HG02642 (cell line): Measurements from ENCODE around the gene TSPEAR.
"Not testable (repeated sequence)": the region's sequence is repeated elsewhere in the genome, so short reads cannot be mapped to it uniquely, and the experiment has no call there.

ENCODE experiments used
- ATAC-seq: cut with Tn5 transposase; IDR thresholded peaks from one replicate; pipeline ENCODE4 v1.9.1; 2021; ENCODE audit warnings: mild to moderate bottlenecking; ENCODE audit not compliant: unreplicated experiment, poor library complexity

The TSPEAR gene

DNA sequence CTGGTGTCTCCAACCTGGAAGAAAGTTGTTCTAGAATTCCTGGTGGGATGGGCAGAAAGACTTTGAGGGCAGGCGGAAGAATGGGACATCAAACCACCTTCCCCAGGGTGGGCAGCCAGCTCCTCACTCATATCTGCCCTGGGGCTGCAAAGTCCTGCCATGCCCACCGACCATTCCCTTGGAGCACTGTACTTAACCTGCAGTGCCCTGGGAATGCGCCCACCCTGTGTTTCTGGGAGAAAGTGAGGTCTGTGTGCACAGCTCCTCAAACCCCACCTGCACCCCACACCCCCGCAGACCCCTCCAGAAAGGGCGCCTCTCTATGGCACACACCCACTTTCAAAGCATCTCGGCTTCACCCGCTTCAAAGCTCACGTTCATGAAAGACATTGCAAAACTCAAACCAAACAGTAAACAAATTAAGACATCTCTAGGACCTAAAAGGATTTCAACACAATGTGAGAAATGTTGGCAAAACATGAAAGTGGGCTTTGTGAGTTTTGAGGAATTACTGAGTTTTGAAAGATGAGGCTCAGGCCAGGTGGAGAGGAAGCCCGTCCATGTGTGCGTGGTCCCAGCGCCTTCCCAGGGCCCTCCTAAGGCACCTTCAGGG is 196.5 kb downstream of the TSPEAR start:
- no peak for ATAC-seq

GRCh38 chr21:44514218-44514520 is 197.2 kb downstream of the TSPEAR start:
- ATAC-seq = no peak

- no peak for ATAC-seq
These were observed 197.8 kb downstream of the TSPEAR start for GRCh38 chr21:44513389-44514217.

- no peak for ATAC-seq
These were observed 198.6 kb downstream of the TSPEAR start for GRCh38 chr21:44512496-44513388.

DNA sequence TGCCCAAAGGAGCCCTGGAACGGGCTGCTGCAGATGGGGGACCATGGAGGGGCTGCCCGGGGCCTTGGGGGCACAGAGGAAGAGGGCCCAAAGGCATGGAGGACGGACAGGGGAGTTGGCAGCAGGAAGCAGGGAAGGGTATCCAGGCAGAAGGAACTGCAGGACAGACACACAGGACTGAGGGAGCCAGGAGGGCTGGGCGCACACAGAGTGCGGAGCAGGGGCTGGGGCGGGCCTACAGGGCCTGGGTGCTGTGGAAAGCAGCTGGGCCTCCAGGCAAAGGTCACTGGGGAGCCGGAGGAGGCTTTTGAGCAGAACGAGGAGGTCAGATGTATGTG is 199.5 kb downstream of the TSPEAR start:
- ATAC-seq = no peak

DNA sequence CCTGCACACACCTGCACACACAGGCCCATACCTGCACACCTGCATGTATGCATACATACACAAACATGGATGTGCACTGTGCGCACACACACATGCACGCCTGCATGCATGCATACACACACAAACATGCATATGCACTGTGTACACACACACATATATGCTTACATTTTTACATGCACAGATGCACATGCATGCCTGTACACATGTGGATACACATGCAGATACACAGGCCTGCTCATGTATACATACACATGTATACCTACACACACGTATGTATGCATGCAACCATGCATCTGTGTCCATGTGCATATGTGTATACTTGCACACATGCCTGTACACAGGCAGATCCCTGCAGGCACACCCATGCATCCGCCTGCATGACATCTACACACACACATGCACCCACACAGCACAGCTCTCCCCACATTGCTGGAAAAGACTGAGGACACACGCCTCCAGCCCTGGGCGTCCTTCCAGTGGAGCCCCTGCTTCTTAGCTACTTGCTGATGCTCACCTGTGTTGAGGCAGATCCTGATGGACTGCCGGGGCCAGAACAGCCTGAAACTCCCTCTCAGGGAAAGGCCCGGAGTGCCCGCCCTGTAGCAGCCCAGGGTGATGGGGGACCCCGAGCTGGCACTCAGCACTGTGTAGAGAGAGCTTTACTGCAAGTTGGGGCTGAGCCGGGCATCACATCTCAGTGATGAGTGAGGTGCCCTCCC is 200.0 kb downstream of the TSPEAR start:
- no peak for ATAC-seq

DNA sequence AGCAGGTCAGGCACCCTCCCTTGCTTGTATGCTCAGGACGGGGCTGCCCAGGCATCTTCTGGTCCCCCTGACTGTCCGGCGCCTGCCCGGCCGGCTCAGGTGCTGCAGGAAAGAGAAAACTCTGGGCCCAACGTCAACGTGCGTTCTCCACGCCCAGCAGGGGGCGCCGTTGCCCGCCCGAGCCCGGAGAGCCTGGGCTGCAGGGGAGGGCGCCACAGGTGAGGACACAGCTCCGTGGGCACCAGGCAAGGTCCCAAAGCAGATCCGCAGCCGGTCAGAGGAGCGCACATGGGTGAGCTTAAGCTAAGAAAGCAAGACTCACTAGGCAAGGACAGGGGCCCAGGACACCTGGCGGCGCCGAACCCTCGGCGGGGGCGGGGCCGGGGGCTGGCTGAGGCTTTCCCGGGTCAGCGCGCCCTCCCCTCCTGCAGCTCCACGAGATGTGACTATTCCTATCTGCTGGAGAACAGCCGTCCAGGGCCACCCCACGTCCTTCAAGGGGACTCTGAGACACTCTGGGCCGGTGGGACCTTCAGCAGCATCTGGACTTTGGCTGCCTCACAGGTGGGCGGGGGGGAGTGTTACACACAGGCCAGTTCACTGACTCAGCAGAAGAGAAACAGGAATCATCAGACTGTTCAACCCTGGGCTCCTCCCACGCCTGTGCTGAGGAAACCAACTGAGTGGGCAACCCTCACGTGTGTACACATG is 200.7 kb downstream of the TSPEAR start:
- no peak for ATAC-seq

DNA sequence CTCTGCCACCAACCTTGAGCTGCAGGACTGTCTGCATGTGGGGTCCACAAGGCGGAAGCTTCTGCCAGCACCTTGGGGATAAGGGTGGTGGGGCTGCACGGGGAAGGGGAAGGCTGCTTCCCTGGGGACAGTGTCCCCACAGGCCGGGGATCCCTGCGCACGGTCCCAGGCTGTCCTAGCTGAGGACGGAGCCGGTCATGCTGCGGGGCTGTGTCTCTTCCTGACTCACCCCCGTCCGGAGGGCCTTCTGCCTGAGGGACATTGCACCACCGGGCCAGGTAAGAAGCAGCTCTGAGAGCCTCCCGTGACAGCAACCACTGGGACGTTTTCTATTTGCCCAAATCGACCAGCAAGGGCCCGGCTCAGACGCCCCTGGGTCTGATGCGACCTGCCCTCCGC is 201.3 kb downstream of the TSPEAR start:
- ATAC-seq = no peak

- no peak for ATAC-seq
These were observed 201.8 kb downstream of the TSPEAR start for GRCh38 chr21:44509539-44509938.

DNA sequence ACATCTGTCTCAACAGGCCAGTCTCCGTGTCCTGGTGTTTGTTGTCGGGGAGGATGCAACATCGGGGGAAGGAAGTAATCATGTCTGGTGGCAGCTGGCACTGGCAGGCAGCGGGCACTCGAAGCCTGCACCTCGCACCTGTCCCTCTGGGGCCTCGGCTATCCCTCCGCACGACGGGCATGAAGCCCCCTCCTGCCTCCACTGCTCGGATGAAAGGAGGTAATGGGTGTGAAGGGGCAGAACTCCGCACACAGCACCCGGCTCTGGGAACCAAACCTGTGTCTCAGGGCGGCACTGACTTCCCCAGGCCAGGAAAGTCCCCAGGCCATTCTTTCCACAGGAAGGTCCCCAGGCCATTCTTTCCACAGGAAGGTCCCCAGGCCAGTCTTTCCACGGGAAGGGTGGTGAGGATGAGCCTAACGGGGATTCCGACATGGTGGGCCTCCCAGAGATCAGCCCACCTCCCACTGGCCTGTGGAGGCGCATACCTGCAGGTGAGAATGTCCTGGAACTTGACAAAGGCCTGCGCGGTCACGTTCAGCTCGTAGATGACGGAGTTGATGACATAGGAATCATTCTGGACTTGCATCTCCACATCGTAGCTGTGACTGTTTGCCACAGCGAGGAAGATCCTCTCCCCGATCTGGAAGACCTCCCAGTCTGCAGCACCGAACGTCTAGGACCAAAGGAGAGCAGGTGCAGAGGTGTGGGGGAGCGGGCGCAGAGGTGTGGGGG is 202.5 kb downstream of the TSPEAR start:
- no peak for ATAC-seq

GRCh38 chr21:44508426-44508710 is 203.0 kb downstream of the TSPEAR start:
- ATAC-seq = no peak

DNA sequence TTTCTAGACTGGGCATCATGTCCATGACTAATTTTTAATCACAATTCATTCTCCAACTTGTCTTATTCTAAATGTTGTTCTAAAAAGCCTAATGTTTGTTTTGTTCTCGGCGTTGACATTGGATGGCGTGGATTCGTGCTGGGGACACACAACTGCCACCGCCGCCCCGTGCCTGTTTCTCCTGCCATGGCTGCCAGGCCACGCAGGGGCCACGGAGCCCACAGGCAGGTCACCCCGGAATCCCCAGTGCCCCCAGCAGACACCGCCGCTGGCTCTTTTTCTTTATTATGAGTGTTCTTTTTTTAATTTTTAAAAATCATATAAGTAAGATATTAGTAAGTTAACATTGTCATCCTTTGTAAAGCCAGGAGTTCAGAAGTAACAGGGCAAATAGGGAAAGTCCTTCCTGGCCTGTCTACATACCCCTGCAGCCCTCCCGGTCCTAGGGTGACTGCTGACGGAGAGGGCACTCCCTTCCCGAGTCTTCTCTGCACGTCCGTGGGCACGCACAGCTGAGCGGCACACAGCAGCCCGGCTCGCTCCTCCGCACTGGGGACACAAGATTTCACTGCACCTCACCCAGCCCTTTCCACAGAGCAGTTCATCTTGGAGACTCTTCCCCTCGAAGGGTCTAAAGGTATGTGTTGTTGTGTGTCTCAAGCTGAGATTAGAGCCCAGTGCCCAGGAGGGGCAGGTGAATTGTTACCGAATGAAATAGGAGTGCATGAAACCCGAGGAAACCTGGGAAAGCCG is 203.5 kb downstream of the TSPEAR start:
- ATAC-seq = no peak

DNA sequence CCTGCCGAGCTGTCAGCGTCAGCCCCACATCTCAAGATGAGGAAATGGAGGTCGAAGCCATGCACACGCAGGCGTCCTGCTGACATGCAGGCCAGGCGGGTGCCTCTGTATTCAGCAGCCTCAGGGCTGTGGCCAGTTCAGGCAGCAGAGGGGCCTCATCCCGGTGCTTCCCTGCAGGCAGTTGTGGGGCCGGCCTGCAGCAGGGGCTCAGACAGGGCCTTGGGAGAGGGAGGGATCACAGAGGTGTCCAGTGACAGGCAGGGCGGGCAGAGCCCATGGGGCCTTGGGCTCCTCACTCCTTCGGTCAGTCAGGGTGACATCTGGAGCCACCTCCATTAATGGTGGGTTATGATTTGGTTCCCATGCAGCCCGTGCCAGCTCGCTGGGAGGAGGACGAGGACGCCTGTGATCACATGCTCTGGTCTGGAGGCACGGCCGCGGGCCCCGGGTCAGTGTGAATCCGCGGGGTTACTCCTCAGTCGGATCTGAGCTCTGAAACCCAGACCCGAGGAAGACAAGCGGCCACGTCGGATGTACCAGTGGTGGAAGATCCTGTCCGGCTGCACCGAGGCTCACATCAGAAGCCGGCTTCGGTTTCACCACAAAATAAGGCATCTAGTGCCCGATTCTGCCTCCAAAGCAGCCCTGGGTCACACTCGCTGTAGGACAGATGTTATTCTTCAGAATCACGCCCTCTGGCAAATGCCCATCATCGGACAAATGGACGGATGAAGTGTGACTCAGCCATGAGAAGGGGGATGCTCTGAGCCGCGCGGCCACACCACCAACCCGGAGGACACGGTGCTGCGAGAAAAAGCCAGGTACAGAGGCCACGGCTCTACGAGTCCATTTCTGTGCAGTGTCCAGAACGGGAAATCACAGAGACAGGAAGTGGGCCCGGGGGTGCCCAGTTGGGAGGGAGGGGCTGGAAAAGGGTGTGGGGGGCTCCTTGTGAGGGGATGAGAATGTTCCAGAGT is 204.8 kb downstream of the TSPEAR start:
- ATAC-seq = no peak

DNA sequence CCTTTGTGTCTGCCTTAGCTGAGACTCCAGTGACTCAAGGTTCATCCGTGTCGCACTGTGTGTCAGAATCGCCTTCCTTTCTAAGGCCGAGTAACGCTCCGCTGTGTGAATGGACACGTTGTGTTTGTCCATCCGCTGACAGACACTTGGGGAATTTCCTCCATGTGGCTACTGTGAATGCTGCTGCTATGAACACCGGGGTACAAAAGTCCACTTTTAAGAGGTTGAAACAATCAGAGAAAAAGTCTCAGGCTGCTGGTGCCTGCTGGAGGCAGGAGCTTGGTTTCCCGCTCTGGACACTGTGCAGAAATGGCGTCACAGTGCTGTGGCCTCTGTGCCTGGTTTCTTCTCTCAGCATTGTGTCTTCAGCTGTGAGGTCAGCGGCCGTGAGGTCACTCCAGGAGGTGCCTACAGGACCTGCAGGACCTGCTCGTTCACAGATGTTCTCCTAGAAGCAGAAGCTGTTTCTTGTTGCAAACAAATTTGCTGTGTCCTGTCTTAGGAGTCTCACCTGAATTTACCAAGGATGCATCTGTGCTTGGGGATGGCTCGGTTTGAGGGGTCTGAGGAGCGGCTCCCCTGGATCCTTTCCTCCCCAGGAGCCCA is 205.6 kb downstream of the TSPEAR start:
- ATAC-seq = no peak

GRCh38 chr21:44503901-44504399 is 207.4 kb downstream of the TSPEAR start:
- ATAC-seq = no peak

DNA sequence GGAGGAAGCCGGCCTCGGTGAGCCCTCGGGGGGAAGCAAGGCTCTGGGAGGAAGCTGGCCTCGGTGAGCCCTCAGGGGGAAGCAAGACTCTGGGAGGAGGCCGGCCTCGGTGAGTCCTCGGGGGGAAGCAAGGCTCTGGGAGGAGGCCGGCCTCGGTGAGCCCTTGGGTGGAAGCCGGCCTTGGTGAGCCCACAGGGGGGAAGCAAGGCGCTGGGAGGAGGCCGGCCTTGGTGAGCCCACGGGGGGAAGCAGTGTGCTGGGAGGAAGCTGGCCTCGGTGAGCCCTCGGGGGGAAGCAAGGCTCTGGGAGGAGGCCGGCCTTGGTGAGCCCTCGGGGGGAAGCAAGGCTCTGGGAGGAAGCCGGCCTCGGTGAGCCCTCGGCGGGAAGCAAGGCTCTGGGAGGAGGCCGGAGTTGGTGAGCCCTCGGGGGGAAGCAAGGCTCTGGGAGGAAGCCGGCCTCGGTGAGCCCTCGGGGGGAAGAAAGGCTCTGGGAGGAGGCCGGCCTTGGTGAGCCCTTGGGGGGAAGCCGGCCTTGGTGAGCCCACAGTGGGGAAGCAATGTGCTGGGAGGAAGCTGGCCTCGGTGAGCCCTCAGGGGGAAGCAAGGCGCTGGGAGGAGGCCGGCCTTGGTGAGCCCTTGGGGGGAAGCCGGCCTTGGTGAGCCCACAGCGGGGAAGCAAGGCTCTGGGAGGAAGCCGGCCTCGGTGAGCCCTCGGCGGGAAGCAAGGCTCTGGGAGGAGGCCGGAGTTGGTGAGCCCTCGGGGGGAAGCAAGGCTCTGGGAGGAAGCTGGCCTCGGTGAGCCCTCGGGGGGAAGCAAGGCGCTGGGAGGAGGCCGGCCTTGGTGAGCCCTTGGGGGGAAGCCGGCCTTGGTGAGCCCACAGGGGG is 208.1 kb downstream of the TSPEAR start:
- not testable (repeated sequence) for ATAC-seq
